T-helper 1 cell (primary cell): ENCODE measurements around the gene SREBF2.
A peak's percentile ranks its signal among the peaks of the same experiment; 100 is the strongest.

Source experiments
- DNase-seq, 5 donors: peaks; one replicate each; pipeline ENCODE4 v3.0.0-alpha.2; 2012 to 2020

Gene SREBF2

GRCh38 chr22:41923595-41924276 is 90.8 kb downstream of the SREBF2 start:
- DNase-seq = no peak

- DNase-seq = peak; percentile 59 to 76 (median 70)
Measured at GRCh38 chr22:41925783-41926460, 93.0 kb downstream of the SREBF2 start.

DNA sequence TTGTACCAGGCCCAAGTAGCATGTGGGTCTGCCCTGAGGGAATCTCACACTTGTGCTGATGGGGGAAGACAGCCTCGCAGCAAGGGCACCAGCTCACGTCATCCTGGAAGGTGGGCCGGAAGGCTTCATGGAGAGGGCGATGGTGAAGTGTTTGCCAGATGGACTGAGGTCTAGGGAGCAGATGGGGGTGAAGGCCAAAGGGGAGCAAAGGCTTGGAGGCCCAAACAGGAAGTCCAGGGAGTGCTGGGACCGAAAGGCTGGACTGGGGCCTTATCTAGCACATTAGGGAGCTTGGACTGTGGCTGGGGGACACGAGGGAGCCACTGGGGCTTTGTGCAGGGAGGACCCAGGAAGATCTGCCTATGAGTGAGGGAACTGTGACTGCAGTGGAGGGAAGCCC is 94.9 kb downstream of the SREBF2 start:
- no peak for DNase-seq

- DNase-seq = no peak
Measured at GRCh38 chr22:41928593-41929417, 95.9 kb downstream of the SREBF2 start.

DNA sequence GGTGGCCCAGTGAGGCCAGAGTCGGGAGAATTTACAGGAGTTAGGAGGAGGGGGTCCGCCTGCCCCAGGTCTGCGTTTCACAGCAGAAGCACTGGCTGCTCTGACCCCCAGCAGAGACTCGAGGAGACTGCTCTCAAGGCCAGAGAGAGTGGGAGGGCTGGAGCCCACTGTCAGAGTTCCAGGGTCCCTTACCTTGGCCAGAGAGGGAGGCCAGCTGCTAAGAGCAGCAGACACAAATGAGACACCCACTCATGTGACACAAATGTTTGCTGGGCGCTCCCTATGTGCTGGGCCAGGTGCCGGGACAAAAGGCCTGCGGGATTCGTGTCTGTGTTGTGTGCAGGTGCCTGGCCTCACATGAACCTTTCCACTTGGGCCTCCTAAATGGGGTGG is 96.5 kb downstream of the SREBF2 start:
- no peak for DNase-seq

DNA sequence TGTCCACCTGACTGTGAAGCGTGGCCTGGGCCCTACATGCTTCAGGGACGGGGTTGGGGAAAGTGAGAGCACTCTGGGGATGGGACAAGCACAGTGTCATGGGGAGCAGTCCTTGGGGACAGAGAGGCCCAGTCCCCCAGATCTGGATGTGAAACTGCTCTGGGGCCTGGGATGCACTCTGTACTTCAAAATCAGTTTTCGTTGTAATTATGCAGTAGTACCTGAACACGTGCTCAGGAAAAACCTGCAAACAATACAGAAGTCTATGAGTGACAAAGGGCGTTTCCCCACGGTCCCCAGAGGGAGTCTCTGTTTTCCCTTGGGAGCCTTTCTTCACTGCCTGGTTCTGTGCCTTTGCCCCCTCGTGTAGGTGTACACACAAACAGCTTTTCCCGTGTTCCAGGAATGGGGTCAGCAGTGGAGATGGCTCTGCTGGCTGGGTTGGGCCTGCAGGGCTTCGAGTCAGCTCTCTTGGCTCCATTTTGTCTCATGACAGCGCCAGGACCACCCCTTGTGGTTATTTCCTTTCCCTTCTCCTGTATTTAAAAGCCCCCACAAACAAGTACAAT is 98.9 kb downstream of the SREBF2 start:
- DNase-seq = no peak

DNA sequence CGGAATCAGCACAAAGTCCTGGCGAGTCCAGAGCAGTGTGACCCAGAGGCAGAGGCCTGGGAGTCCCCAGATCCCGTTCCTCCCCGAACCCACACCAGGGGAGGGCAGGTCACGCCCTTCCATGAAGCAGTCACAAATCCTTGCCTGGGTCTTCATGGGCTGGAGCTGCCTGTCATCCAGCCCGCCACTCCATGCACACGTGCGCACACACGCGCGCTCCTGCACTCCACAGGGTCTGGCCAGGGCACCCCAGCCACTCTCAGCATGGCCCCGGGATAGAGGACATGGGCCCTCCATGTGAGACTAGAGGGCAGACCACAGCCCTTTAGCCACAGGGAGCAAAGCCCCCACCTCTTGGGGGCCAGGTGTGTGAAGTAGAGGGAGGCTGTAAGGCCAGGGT is 99.4 kb downstream of the SREBF2 start:
- DNase-seq = no peak

- DNase-seq = no peak
Measured at GRCh38 chr22:41933411-41934177, 100.7 kb downstream of the SREBF2 start.

DNA sequence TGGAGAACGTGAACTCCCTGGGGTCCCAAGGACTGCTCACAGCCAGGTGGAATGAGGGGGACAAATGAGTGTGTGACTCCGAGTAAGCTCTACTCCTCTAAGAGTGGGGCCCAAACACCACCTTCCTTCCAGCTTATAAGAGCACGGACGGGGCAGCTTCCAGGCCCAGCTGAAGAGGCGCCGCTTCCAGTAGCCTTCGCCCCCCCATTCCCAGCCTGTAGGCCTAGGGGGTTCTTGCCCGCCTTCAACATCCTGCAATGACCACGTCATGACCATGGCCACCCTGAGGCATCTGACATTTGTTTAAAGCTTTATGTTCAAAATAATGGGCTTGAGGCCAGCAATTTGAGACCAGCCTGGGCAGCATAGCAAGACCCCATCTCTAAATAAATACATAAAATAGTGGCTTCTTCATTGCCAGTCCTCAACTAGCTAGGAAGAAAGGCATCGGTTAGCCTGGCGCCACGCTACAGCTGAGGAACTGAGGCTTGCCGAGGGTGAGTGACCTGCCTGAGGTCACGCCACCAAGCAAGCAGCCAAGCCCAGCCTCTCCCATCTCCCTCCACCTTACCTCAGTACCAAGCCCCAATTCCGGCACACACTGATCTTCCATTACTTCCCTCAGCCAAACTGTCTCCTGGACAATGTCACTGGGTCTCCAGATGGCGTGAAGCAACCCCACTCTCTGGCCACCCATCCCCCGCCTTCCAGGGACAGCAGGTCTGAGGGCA is 101.5 kb downstream of the SREBF2 start:
- DNase-seq = no peak

GRCh38 chr22:41935015-41935351 is 102.1 kb downstream of the SREBF2 start:
- DNase-seq = no peak

DNA sequence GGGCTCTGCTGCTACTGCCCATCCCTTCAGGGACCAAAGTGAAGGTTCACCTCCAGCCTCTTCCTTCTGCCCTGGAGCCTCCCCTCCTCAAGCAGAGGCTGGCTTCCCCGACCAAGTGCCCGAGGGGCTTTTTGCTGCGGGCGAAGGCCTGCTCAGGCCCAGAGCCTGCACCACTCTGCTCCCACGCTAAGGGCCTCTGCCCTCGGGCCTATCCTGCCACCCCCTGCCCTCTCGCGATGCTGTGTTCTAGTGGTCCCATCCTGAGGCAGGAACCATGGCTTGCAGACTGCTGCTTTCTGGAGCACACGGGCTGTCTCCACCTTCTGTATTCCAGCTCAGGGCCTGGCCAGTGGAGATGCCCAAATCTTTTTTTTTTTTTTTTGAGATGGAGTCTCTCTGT is 102.6 kb downstream of the SREBF2 start:
- no peak for DNase-seq

GRCh38 chr22:41936894-41937169 is 103.9 kb downstream of the SREBF2 start:
- DNase-seq = no peak

DNA sequence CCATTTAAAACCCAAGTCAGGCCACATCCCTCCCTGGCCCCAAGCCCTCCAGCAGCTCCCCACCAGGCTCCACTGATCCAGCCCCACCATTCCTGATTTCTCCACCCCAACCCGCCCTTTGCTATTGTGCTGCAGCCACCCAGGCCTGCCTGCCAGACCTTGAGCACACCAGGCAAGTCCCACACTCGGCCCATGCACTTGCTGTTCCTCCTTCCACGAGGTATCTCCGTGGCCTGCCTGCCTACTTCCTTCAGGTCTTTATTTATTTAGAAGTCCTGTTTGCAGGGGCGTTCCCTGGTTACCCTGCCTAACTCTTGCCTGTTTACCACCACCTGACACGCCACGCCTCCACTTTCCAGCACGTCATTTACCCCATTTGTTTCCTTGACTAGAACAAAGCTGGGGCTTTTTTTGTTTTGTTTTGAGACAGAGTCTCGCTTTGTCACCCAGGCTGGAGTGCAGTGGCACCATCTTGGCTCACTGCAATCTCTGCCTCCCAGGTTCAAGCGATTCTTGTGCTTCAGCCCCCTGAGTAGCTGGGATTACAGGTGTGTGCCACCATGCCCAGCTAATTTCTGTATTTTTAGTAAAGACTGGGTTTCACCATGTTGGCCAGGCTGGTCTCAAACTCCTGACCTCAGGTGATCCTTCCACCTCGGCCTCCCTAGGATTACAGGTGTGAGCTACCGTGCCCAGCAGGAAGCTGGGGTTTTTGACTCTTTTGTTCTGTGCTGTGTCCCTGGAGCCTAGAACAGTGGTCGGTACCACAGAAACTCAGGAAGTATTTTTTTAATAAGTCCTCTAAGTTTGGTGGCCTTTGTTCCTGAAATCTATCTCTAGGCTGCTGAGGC is 107.3 kb downstream of the SREBF2 start:
- peak; percentile 89 to 98 (median 95) for DNase-seq

- DNase-seq = peak; percentile 68 to 85 (median 78)
Measured at GRCh38 chr22:41940832-41941765, 108.2 kb downstream of the SREBF2 start.

GRCh38 chr22:41943661-41944209 is 110.8 kb downstream of the SREBF2 start:
- DNase-seq = no peak

DNA sequence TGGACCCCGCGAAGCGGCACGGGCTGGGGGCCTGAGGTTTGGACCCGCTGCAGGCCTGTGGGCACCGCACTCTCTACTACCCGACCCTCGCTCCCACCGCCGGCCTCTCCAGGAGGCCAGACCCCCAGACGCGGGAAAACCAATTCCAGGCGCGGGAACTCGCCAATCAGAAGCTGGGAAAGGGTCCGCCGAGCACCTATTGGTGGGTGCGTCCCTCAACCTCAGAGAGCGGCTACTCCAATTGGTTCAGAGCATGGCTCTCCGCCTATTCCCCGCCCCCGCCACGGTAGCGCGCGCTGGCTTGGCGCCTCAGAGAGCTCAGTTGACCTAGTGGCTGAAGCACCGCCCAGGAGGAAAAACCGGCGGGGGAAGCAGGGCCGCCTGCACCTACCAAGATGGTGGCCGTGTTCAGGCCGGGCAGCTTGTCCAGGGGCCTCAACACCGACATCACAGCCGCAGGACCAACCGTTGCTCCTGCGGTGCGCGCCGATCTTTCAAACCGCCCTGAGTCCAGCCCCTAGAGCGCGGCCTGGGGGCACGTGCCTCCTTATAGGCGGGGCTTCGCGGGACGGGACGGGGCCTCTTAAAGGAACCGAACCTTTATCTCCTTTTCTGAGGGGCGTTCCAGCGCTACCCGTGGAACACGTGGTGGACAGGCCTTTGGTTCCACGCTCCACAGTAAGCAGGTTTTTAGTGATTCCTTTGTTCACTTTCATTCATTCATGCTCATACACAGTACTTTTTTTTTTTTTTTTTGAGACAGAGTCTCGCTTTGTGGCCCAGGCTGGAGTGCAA is 113.9 kb downstream of the SREBF2 start, which contains the start of gene CENPM:
CENPM (minus strand) TSS at position 524 of the 795 bp plus-strand sequence; CDS start at position 448, 76 bp downstream.
- DNase-seq = peak; percentile 71 to 95 (median 80)

DNA sequence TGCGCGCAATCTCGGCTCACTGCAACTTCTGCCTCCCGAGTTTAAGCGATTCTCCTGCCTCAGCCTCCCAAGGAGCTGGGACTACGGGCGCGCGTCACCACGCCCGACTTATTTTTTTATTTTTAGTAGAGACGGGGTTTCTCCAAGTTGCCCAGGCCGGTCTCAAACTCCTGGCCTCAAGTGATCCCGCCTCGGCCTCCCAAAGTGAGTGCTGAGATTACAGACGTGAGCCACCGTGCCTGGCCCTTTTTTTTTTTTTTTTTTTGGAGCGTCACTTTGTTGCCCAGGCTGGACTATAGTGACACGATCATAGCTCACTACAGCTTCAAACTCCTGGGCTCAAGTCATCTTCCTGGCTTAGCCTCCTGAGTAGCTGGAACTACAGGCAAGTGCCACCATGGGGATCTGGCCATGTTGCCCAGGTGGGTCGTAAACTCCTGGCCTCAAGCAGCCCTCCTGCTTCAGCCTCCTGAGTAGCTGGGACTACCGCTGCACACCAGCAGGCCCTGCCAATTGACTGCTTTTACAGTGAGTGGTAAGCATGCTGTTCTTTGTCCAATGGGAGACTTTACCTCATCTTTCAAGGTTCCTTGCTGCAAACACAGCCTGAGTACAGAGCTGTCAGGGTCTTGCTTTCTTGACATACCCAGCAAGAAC is 114.6 kb downstream of the SREBF2 start:
- DNase-seq = no peak

- DNase-seq = no peak
Measured at GRCh38 chr22:41948142-41948541, 115.2 kb downstream of the SREBF2 start.
